ENCODE results near the gene HABP2.
A peak's percentile ranks its signal among the peaks of the same experiment; 100 is the strongest.

HABP2 gene

GRCh38 chr10:113560071-113560470, 7.2 kb downstream of the HABP2 start:
- no peak for DNase-seq

- no peak for DNase-seq
Observed at GRCh38 chr10:113561214-113561613, 8.4 kb downstream of the HABP2 start.

GRCh38 chr10:113562069-113562468, 9.2 kb downstream of the HABP2 start:
- DNase-seq: no peak

- DNase-seq: no peak
Observed at GRCh38 chr10:113562704-113563103, 9.9 kb downstream of the HABP2 start.

- DNase-seq: peak; percentile 28 to 66 (median 42)
Observed at GRCh38 chr10:113563306-113564088, 10.6 kb downstream of the HABP2 start.

GRCh38 chr10:113565364-113565763, 12.5 kb downstream of the HABP2 start:
- DNase-seq: no peak

- DNase-seq: no peak
Observed at GRCh38 chr10:113566888-113567287, 14.0 kb downstream of the HABP2 start.

- DNase-seq: no peak
Observed at GRCh38 chr10:113569576-113569975, 16.7 kb downstream of the HABP2 start.

- DNase-seq: no peak
Observed at GRCh38 chr10:113572520-113573290, 19.9 kb downstream of the HABP2 start.

GRCh38 chr10:113573368-113573767, 20.5 kb downstream of the HABP2 start:
- no peak for DNase-seq

GRCh38 chr10:113576852-113577251, 24.0 kb downstream of the HABP2 start:
- no peak for DNase-seq

GRCh38 chr10:113578773-113579172, 25.9 kb downstream of the HABP2 start:
- DNase-seq: no peak

GRCh38 chr10:113581092-113581491, 28.2 kb downstream of the HABP2 start:
- DNase-seq: no peak

GRCh38 chr10:113583571-113583970, 30.7 kb downstream of the HABP2 start:
- no peak for DNase-seq

GRCh38 chr10:113585949-113586348, 33.1 kb downstream of the HABP2 start:
- no peak for DNase-seq

- DNase-seq: no peak
Observed at GRCh38 chr10:113589201-113589770, 36.4 kb downstream of the HABP2 start.

- no peak for DNase-seq
Observed at GRCh38 chr10:113590581-113590980, 37.7 kb downstream of the HABP2 start.

GRCh38 chr10:113592380-113592779, 39.5 kb downstream of the HABP2 start:
- DNase-seq: no peak

- DNase-seq: no peak
Observed at GRCh38 chr10:113594652-113595051, 41.8 kb downstream of the HABP2 start.

- DNase-seq: no peak
Observed at GRCh38 chr10:113600569-113600968, 47.7 kb downstream of the HABP2 start.

GRCh38 chr10:113603057-113603777, 50.4 kb downstream of the HABP2 start:
- DNase-seq: no peak

GRCh38 chr10:113604572-113604971, 51.7 kb downstream of the HABP2 start:
- DNase-seq: no peak

GRCh38 chr10:113605268-113605978, 52.6 kb downstream of the HABP2 start:
- no peak for DNase-seq

Measured in stimulated activated naive CD4-positive, alpha-beta T cell (primary cell).